ENCODE measurements around the gene HNRNPUL1. TPM values are rescaled to one million over a fixed set of nuclear protein-coding genes. Genes with fewer than 3 reads are reported as not detected.

Gene HNRNPUL1
- total RNA-seq, 1 experiment from 2014 or later, result 201 TPM

DNA sequence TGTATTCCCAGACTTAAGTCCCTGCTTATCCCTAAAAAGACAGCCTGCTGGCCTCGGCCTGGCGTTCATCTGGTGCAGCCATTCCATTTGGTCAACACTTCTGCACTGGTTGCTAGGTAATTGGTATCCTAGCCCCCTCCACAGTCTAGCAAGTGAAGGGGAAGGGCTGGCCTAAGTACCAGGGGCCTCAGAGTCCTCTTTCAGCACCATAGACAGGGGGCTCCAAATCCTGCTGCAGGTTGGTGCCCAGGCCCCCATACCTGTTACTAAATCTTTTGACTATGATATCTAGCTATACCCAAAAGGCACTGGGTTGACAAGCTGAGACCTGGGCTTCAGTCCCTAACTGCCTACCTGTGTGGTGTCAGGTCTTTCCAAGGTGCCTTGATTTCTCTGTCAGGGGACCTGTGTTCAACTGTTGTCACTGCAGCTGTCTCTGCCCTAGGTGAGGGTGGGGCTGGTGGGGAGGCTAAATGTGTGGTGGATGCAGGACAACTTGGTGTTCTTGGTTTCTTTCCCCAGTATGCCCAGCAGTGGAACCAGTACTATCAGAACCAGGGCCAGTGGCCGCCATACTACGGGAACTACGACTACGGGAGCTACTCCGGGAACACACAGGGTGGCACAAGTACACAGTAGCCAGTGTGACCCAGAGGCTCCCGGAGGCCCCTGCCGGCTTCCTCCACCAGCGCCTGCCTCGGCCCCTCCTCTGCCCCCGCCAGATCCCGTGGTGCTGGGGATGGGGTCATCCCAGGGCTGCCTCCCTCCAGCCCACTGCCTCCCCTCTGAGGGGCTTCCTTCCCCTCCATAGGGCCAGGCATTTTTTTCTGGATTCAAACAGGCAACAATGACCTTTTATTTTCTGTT lies 42.0 kb downstream of the HNRNPUL1 start:
- ChIA-PET POLR2A (no interaction called here), RAD21 (ENCODE audit: low non-redundant PET in 1 of 2, low total read pairs in 2 of 2, uncharacterized antibody in 2 of 2, unreplicated experiment in 2 of 2) (no interaction called here), CTCF (interaction anchor here (0.8 kb wide), 1 partner anchor 104 kb away, joined by 3 read pairs; no protein-coding TSS in a partner anchor)
- H3K36me3 ChIP-seq (ENCODE audit: control insufficient read depth in 1 of 2, insufficient read depth in 2 of 2, low read length in 2 of 2), result peaks cover 33 to 61% of the 10 kb centered on the region in 2 experiments
- no peak overlapping the region for H3K27ac ChIP-seq (ENCODE audit: low read depth, low read length)
- H3K9me3 ChIP-seq (ENCODE audit: control insufficient read depth in 1 of 2, insufficient read depth in 1 of 2, low read depth in 1 of 2, low read length in 2 of 2), result no peaks in the 10 kb centered on the region
- H3K79me2 ChIP-seq (ENCODE audit: insufficient read depth, low read length), result peaks cover 8% of the 10 kb centered on the region
- no peak for ATAC-seq
- H3K9ac ChIP-seq (ENCODE audit: low read length), result no peak overlapping the region
- no peak for DNase-seq (ENCODE audit: low read depth, low spot score)
- H3K4me2 ChIP-seq (ENCODE audit: low read length), result no peak overlapping the region
- no peak overlapping the region for H3K4me3 ChIP-seq (replicated peaks in 1 of 2; ENCODE audit: low read depth in 1 of 2, low read length in 2 of 2)
- peaks cover 6 to 20% of the 10 kb centered on the region in 2 experiments; a peak in 3 of 4 replicates for H3K4me1 ChIP-seq (ENCODE audit: control insufficient read depth in 1 of 2, insufficient read depth in 2 of 2, low read length in 2 of 2)
- TF ChIP-seq, protein P1, sequence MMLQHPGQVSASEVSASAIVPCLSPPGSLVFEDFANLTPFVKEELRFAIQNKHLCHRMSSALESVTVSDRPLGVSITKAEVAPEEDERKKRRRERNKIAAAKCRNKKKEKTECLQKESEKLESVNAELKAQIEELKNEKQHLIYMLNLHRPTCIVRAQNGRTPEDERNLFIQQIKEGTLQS (IDR thresholded peaks at IDR 0.05), result no peak
- TF ChIP-seq, protein P2, sequence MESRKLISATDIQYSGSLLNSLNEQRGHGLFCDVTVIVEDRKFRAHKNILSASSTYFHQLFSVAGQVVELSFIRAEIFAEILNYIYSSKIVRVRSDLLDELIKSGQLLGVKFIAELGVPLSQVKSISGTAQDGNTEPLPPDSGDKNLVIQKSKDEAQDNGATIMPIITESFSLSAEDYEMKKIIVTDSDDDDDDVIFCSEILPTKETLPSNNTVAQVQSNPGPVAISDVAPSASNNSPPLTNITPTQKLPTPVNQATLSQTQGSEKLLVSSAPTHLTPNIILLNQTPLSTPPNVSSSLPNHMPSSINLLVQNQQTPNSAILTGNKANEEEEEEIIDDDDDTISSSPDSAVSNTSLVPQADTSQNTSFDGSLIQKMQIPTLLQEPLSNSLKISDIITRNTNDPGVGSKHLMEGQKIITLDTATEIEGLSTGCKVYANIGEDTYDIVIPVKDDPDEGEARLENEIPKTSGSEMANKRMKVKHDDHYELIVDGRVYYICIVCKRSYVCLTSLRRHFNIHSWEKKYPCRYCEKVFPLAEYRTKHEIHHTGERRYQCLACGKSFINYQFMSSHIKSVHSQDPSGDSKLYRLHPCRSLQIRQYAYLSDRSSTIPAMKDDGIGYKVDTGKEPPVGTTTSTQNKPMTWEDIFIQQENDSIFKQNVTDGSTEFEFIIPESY (IDR thresholded peaks at IDR 0.05; ENCODE audit: extremely low read depth, insufficient replicate concordance, low read length), result no peak
- TF ChIP-seq EGR1 (IDR thresholded peaks at IDR 0.05; ENCODE audit: low read depth) (no peak), JUND (IDR thresholded peaks at IDR 0.05) (no peak), RAD21 (IDR thresholded peaks at IDR 0.05; ENCODE audit: low read depth) (no peak), EZH2 (IDR thresholded peaks at IDR 0.05) (no peak), FOSL1 (IDR thresholded peaks at IDR 0.05; ENCODE audit: low read depth) (no peak)
- TF ChIP-seq, protein P3, sequence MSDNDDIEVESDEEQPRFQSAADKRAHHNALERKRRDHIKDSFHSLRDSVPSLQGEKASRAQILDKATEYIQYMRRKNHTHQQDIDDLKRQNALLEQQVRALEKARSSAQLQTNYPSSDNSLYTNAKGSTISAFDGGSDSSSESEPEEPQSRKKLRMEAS (IDR thresholded peaks at IDR 0.05), result no peak
- TF ChIP-seq, protein P4, sequence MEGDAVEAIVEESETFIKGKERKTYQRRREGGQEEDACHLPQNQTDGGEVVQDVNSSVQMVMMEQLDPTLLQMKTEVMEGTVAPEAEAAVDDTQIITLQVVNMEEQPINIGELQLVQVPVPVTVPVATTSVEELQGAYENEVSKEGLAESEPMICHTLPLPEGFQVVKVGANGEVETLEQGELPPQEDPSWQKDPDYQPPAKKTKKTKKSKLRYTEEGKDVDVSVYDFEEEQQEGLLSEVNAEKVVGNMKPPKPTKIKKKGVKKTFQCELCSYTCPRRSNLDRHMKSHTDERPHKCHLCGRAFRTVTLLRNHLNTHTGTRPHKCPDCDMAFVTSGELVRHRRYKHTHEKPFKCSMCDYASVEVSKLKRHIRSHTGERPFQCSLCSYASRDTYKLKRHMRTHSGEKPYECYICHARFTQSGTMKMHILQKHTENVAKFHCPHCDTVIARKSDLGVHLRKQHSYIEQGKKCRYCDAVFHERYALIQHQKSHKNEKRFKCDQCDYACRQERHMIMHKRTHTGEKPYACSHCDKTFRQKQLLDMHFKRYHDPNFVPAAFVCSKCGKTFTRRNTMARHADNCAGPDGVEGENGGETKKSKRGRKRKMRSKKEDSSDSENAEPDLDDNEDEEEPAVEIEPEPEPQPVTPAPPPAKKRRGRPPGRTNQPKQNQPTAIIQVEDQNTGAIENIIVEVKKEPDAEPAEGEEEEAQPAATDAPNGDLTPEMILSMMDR (IDR thresholded peaks at IDR 0.05 in 2 of 3, conservative IDR thresholded peaks at IDR 0.05 in 1 of 3; ENCODE audit: borderline replicate concordance in 1 of 3, insufficient read depth in 1 of 3, low read depth in 2 of 3, low read length in 2 of 3), result no peak
- no peaks in the 10 kb centered on the region for H3K9me2 ChIP-seq (ENCODE audit: insufficient read depth)
- intact Hi-C loops (cut with micrococcal nuclease), result no loop called here
- no peak overlapping the region for H2AFZ ChIP-seq (ENCODE audit: low read depth, low read length, poor library complexity, severe bottlenecking)
- H3K27me3 ChIP-seq (ENCODE audit: insufficient read depth, low read length), result no peaks in the 10 kb centered on the region
- peaks cover 4% of the 10 kb centered on the region; the same call in 1 of the 2 replicates for H4K20me1 ChIP-seq (ENCODE audit: insufficient read depth)
- no TSS peak for BruUV-seq (replicated peaks)

Data from HCT116 (cell line).